Uterus (tissue), 4 donors: Measurements from ENCODE around the gene KCND2. TPM values are rescaled to one million over a fixed set of nuclear protein-coding genes. Genes with fewer than 3 reads are reported as not detected.
A peak's percentile ranks its signal among the peaks of the same experiment; 100 is the strongest.
"Not testable (repeated sequence)": the region's sequence is repeated elsewhere in the genome, so short reads cannot be mapped to it uniquely, and the experiment has no call there.

Experiments
- DNase-seq, 2 donors: peaks; one replicate each; pipeline ENCODE4 v3.0.0-alpha.2; 2019 to 2020
- H3K27ac ChIP-seq, 2 donors: fragments of 200-600 bp; sonication (generic); 1 replicate in 1 of 2; 2 replicates in 1 of 2; pipeline ENCODE4 v1.5.1; 2016 to 2018
- H3K27me3 ChIP-seq, 2 donors: fragments of 200-600 bp; sonication (generic); one replicate each; pipeline ENCODE4 v1.5.1; 2018 to 2019; ENCODE audit warnings: control low read depth in 1 of 2
- H3K36me3 ChIP-seq, 2 donors: fragments of 200-600 bp; sonication (generic); one replicate each; pipeline ENCODE4 v1.5.1; 2019; ENCODE audit warnings: control low read depth in 1 of 2
- H3K4me1 ChIP-seq, 2 donors: fragments of 200-600 bp; sonication (generic); one replicate each; pipeline ENCODE4 v1.5.1; 2018 to 2019; ENCODE audit warnings: control low read depth in 1 of 2
- H3K4me3 ChIP-seq, 2 donors: fragments of 200-600 bp; sonication (generic); 1 replicate in 1 of 2; 2 replicates in 1 of 2; pipeline ENCODE4 v1.5.1; 2018 to 2019; ENCODE audit warnings: mild to moderate bottlenecking in 1 of 2
- H3K9me3 ChIP-seq, 2 donors: fragments of 200-600 bp; sonication (generic); one replicate each; pipeline ENCODE4 v1.5.1; 2019; ENCODE audit warnings: control low read depth in 1 of 2
- CTCF ChIP-seq, 4 experiments: fragments of 200-600 bp in 2 of 4; fragments of 450-650 bp in 2 of 4; sonication (generic) in 2 of 4; IDR thresholded peaks; one replicate each; pipeline ENCODE4 v1.5.1; 2016 to 2019; ENCODE audit warnings: antibody characterized with exemption in 4 of 4, mild to moderate bottlenecking in 2 of 4, moderate library complexity in 1 of 4
- POLR2A ChIP-seq, 2 donors: fragments of 450-650 bp; IDR thresholded peaks; one replicate each; pipeline ENCODE4 v1.6.1; 2016; ENCODE audit warnings: antibody characterized with exemption in 2 of 2, mild to moderate bottlenecking in 1 of 2, moderate library complexity in 1 of 2
- intact Hi-C: fragments of 100-400 bp; cut with DNase I; formaldehyde crosslinking; loops from one replicate; pipeline ENCODE4 v1.15.1; 2023; ENCODE audit warnings: low total_unique reads
- total RNA-seq, 4 donors: library from RNA; depleted of rRNA in 3 of 4; stranded (reverse); fragments of >200 nt in 3 of 4; gene quantifications; one replicate each; pipeline versions ENCODE4 v1.1.0 to v1.2.4, GENCODE V29; 2014 to 2023
- donor health status: DM: yes; HTN: yes; CAD: no.

Gene KCND2
- total RNA-seq, 4 donors from 2014 or later, result 0.26 to 6.0 (median 4.5) TPM

GRCh38 chr7:120554960-120555571 lies 282.1 kb downstream of the KCND2 start:
- intact Hi-C loops, result no loop called here
- no peak for TF ChIP-seq POLR2A (IDR thresholded peaks at IDR 0.05)
- peak; percentile 37 to 60 (median 54) for TF ChIP-seq CTCF (IDR thresholded peaks at IDR 0.05)
- Histone ChIP-seq H3K27me3 (no peaks in the 10 kb centered on the region), H3K9me3 (no peaks in the 10 kb centered on the region), H3K36me3 (no peaks in the 10 kb centered on the region), H3K27ac (no peak overlapping the region), H3K4me1 (no peaks in the 10 kb centered on the region), H3K4me3 (no peak overlapping the region)
- peak; percentile 24 to 40 for DNase-seq

- intact Hi-C loops, result no loop called here
Observed at GRCh38 chr7:120564145-120564544, 291.2 kb downstream of the KCND2 start.

GRCh38 chr7:120567204-120567603 lies 294.2 kb downstream of the KCND2 start:
- DNase-seq, result no peak
- no peaks in the 10 kb centered on the region for H3K27me3 ChIP-seq
- intact Hi-C loops, result no loop called here
- no peaks in the 10 kb centered on the region for H3K36me3 ChIP-seq
- H3K4me3 ChIP-seq, result no peak overlapping the region
- H3K9me3 ChIP-seq, result no peaks in the 10 kb centered on the region
- H3K27ac ChIP-seq, result no peak overlapping the region
- TF ChIP-seq POLR2A (IDR thresholded peaks at IDR 0.05) (no peak), CTCF (IDR thresholded peaks at IDR 0.05) (no peak)
- no peaks in the 10 kb centered on the region for H3K4me1 ChIP-seq

More at GRCh38 chr7:120564145-120564544, 291.2 kb downstream of the KCND2 start:
- Histone ChIP-seq H3K27me3 (no peaks in the 10 kb centered on the region), H3K9me3 (no peaks in the 10 kb centered on the region), H3K4me1 (no peaks in the 10 kb centered on the region), H3K4me3 (no peak overlapping the region), H3K27ac (no peak overlapping the region), H3K36me3 (no peaks in the 10 kb centered on the region)
- DNase-seq, result no peak
- no peak for TF ChIP-seq CTCF (IDR thresholded peaks at IDR 0.05)
- TF ChIP-seq POLR2A (IDR thresholded peaks at IDR 0.05), result no peak

- H3K4me1 ChIP-seq, H3K4me3 ChIP-seq, H3K36me3 ChIP-seq, H3K27me3 ChIP-seq, H3K9me3 ChIP-seq, DNase-seq, intact Hi-C loops, H3K27ac ChIP-seq: not testable (repeated sequence)
Observed at GRCh38 chr7:120578657-120579056, 305.7 kb downstream of the KCND2 start.

GRCh38 chr7:120582916-120583315 lies 309.9 kb downstream of the KCND2 start:
- Histone ChIP-seq H3K27me3 (no peaks in the 10 kb centered on the region), H3K36me3 (no peaks in the 10 kb centered on the region), H3K27ac (no peak overlapping the region), H3K4me1 (no peaks in the 10 kb centered on the region), H3K9me3 (no peaks in the 10 kb centered on the region), H3K4me3 (no peak overlapping the region)
- intact Hi-C loops, result no loop called here
- DNase-seq, result no peak
- no peak for TF ChIP-seq CTCF (IDR thresholded peaks at IDR 0.05)
- TF ChIP-seq POLR2A (IDR thresholded peaks at IDR 0.05), result no peak
